HG03469 (cell line): ENCODE measurements around the gene GLDC.
"Not testable (repeated sequence)": the region's sequence is repeated elsewhere in the genome, so short reads cannot be mapped to it uniquely, and the experiment has no call there.

ENCODE experiments used
- ATAC-seq: cut with Tn5 transposase; IDR thresholded peaks from one replicate; pipeline ENCODE4 v1.9.1; 2021; ENCODE audit warnings: mild to moderate bottlenecking, moderate library complexity, moderate number of reproducible peaks; ENCODE audit not compliant: unreplicated experiment

The GLDC gene

GRCh38 chr9:6575324-6576034 lies 70.0 kb downstream of the GLDC start:
- ATAC-seq: peak; percentile 84

GRCh38 chr9:6567140-6567591 lies 78.4 kb downstream of the GLDC start:
- ATAC-seq: no peak

- ATAC-seq: no peak
These were observed 79.0 kb downstream of the GLDC start for GRCh38 chr9:6566409-6567139.

GRCh38 chr9:6565312-6565711 lies 80.2 kb downstream of the GLDC start:
- no peak for ATAC-seq

GRCh38 chr9:6564868-6565267 lies 80.7 kb downstream of the GLDC start:
- ATAC-seq: no peak

GRCh38 chr9:6564360-6564759 lies 81.2 kb downstream of the GLDC start:
- no peak for ATAC-seq

- no peak for ATAC-seq
These were observed 82.6 kb downstream of the GLDC start for GRCh38 chr9:6562871-6563430.

GRCh38 chr9:6562201-6562600 lies 83.3 kb downstream of the GLDC start:
- ATAC-seq: no peak

- no peak for ATAC-seq
These were observed 87.5 kb downstream of the GLDC start for GRCh38 chr9:6557883-6558616.

- no peak for ATAC-seq
These were observed 91.7 kb downstream of the GLDC start for GRCh38 chr9:6553866-6554265.

- no peak for ATAC-seq
These were observed 92.9 kb downstream of the GLDC start for GRCh38 chr9:6552498-6553121.

GRCh38 chr9:6552033-6552432 lies 93.5 kb downstream of the GLDC start:
- ATAC-seq: no peak

GRCh38 chr9:6551136-6551535 lies 94.4 kb downstream of the GLDC start:
- no peak for ATAC-seq

- ATAC-seq: no peak
These were observed 96.3 kb downstream of the GLDC start for GRCh38 chr9:6549106-6549800.

GRCh38 chr9:6545017-6545691 lies 100.4 kb downstream of the GLDC start:
- no peak for ATAC-seq

- ATAC-seq: no peak
These were observed 102.3 kb downstream of the GLDC start for GRCh38 chr9:6543204-6543603.

- not testable (repeated sequence) for ATAC-seq
These were observed 102.9 kb downstream of the GLDC start for GRCh38 chr9:6542617-6543016.

- ATAC-seq: no peak
These were observed 106.9 kb downstream of the GLDC start for GRCh38 chr9:6538666-6539071.

GRCh38 chr9:6535594-6535993 lies 109.9 kb downstream of the GLDC start:
- no peak for ATAC-seq
